ENCODE results near the gene OR4D2.

The OR4D2 gene

DNA sequence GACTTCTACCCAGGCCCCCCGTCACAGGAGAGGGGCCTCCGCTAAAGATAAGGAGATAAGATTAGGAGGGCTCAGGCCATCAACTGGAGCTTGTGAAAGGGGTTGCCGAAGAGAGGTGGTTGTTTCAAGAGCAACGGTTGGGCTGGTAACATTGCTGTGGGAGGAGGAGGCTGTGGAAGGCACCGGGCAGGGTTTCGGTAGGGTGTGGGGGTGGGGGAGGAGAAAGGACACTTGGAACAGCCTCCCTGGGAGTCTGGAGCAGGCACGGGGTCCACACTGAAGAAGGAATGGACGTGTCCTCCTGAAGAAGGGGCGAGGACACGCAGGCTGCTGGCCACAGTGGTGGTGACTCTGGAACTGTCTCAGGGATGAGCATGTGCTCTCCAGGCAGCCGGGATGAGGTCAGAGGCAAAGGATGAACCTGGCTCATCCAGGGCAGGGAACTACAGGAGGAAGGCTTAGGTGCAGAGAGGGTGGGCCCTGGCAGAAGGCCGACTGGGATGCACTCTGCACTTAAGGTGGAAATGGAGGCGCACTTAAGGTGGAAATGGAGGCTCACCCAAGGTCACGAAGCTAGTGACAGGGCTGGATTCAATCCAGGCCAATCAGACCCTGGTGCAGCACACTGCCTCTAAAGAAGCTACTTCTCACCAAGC is 24.6 kb downstream of the OR4D2 start:
- in situ Hi-C loops (cut with MboI; ENCODE audit: low sequenced_read_pairs, unreplicated experiment): no loop called here
- DNase-seq (ENCODE audit: low spot score): no peak
- TF ChIP-seq, protein P1, sequence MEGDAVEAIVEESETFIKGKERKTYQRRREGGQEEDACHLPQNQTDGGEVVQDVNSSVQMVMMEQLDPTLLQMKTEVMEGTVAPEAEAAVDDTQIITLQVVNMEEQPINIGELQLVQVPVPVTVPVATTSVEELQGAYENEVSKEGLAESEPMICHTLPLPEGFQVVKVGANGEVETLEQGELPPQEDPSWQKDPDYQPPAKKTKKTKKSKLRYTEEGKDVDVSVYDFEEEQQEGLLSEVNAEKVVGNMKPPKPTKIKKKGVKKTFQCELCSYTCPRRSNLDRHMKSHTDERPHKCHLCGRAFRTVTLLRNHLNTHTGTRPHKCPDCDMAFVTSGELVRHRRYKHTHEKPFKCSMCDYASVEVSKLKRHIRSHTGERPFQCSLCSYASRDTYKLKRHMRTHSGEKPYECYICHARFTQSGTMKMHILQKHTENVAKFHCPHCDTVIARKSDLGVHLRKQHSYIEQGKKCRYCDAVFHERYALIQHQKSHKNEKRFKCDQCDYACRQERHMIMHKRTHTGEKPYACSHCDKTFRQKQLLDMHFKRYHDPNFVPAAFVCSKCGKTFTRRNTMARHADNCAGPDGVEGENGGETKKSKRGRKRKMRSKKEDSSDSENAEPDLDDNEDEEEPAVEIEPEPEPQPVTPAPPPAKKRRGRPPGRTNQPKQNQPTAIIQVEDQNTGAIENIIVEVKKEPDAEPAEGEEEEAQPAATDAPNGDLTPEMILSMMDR (IDR thresholded peaks at IDR 0.05; ENCODE audit: borderline replicate concordance, control extremely low read depth, extremely low read depth, insufficient read depth, missing control alignments): no peak

DNA sequence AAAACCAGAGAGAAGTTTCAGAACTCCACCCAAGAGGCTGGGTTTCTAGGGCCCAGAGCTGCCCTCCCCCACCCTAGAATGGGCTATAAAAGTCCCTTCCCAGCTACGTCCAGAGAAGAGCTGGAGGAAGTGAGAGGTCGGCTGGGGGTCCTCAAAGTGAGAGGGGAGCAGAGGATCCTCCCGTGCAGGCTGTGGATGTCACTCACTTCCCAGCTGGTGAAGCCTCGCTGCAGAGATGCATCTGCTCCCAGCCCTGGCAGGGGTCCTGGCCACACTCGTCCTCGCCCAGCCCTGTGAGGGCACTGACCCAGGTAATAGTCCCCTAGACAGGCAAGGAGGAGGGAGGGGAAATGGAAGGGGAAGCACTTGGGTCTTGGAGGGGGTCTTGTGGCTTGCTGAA is 25.8 kb downstream of the OR4D2 start, which contains the start of gene EPX:
Gene EPX, plus strand, starts transcription at position 115 of the 400 bp plus-strand sequence. Its CDS starts 121 bp downstream, at position 236.
- peak; percentile 50 for DNase-seq (ENCODE audit: low spot score)
- in situ Hi-C loops (cut with MboI; ENCODE audit: low sequenced_read_pairs, unreplicated experiment): no loop called here
- TF ChIP-seq, protein P1 (IDR thresholded peaks at IDR 0.05; ENCODE audit: borderline replicate concordance, control extremely low read depth, extremely low read depth, insufficient read depth, missing control alignments): no peak

DNA sequence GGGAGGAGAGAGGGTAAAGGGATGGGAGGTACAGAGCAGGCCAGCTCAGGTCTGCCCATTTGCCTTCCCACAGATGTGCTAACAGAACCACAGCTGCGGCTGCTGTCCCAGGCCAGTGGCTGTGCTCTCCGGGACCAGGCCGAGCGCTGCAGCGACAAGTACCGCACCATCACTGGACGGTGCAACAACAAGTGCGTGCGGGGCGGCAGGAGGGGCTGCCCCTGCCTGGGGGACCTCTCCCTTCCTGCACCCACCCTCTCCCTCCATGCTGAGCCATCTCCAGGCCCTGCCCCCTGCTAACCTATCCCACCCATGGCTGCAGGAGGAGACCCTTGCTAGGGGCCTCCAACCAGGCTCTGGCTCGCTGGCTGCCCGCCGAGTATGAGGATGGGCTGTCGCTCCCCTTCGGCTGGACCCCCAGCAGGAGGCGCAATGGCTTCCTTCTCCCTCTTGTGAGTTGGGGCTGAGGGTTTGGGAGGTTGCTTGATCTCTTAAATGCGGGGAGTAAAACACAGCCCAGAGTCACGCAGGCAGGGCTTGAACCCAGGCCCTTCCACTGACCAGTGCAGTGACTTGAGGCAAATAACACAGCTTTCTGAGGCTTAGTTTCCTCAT is 27.0 kb downstream of the OR4D2 start:
- in situ Hi-C loops (cut with MboI; ENCODE audit: low sequenced_read_pairs, unreplicated experiment): no loop called here
- no peak for DNase-seq (ENCODE audit: low spot score)
- TF ChIP-seq, protein P1 (IDR thresholded peaks at IDR 0.05; ENCODE audit: borderline replicate concordance, control extremely low read depth, extremely low read depth, insufficient read depth, missing control alignments): no peak

DNA sequence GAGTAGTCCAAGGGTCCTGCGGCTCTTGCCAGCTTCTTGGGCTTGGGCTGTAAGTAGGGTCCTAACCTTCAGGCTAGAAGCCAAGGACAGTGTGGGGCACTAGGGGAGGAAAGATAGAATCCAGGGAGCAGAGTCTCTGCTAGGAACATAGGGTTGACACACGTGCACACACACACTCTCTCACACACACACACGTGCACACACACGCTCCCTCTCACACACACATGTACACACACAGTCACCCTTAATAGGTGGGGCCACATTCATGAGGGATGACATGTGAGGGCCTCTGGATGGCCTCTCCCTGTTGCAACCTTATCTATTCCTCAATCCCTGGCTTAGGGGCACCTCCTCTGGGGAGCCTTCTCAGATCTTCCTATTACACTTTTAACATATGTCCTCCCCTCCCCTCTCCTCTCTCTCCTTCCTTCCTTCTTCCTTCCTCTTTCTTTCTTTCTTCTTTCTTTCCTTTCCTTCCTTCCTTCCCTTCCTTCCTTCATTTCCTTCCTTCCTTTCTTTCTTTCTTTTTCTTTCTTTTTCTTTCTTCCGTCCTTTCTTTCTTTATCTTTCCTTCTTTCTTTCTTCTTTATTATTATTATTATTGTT is 28.8 kb downstream of the OR4D2 start:
- in situ Hi-C loops (cut with MboI; ENCODE audit: low sequenced_read_pairs, unreplicated experiment): no loop called here
- TF ChIP-seq, protein P1 (IDR thresholded peaks at IDR 0.05; ENCODE audit: borderline replicate concordance, control extremely low read depth, extremely low read depth, insufficient read depth, missing control alignments): no peak
- no peak for DNase-seq (ENCODE audit: low spot score)

DNA sequence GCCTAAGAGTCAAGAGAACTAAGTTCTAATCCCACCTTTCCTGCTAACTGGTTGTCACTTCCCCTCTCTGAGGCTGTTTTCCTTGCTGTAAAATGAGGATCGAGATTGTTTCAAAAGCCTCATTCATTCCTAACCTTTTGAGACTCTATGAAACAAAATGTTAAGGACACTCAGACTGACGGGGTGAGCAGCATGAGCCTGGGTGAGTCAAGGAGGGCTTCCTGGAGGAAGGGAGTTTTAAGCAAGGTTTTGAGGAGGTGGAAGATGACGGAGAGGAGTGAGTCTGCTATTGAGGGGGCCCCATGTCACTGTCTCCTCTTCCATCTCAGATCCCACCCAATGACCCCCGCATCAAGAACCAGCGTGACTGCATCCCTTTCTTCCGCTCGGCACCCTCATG is 29.8 kb downstream of the OR4D2 start:
- in situ Hi-C loops (cut with MboI; ENCODE audit: low sequenced_read_pairs, unreplicated experiment): no loop called here
- TF ChIP-seq, protein P1 (IDR thresholded peaks at IDR 0.05; ENCODE audit: borderline replicate concordance, control extremely low read depth, extremely low read depth, insufficient read depth, missing control alignments): no peak
- no peak for DNase-seq (ENCODE audit: low spot score)

DNA sequence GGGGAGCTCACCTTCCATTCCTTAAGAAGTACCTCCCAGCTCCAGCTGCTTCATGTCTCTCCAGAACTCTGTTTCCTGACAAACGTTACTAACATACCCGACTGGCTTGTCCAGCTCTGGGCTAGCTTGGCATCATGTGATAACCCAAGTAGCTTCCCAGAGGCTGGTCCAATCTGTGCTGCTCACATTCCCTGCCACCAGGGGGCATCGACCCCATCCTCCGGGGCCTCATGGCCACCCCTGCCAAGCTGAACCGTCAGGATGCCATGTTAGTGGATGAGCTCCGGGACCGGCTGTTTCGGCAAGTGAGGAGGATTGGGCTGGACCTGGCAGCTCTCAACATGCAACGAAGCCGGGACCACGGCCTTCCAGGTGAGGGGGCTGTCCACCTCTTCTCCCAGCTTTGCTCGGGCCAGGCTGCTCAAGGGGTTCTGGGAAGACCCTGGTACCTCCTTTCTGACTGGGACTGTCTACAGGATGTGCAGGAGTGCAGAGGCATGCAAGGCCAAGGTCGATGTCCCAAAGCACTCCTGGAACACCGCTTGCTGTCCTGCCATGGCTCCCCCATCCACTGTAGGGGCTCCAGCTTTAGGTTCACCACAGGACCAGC is 33.3 kb downstream of the OR4D2 start:
- DNase-seq (ENCODE audit: low spot score): peak; percentile 78
- TF ChIP-seq, protein P1 (IDR thresholded peaks at IDR 0.05; ENCODE audit: borderline replicate concordance, control extremely low read depth, extremely low read depth, insufficient read depth, missing control alignments): peak; percentile 55
- in situ Hi-C loops (cut with MboI; ENCODE audit: low sequenced_read_pairs, unreplicated experiment): no loop called here

All from GM13976 (cell line).